HEK293 (cell line): Measurements from ENCODE around the gene CDH18.

Experiments
- SP2 ChIP-seq: fragments of 450-650 bp; formaldehyde crosslinking; IDR thresholded peaks from 2 replicates; pipeline ENCODE4 v1.5.1; 2016; ENCODE audit warnings: missing biosample characterization, missing genetic modification characterization
- ZEB2 ChIP-seq: fragments of 450-650 bp; formaldehyde crosslinking; IDR thresholded peaks from 2 replicates; pipeline ENCODE4 v1.5.1; 2016; ENCODE audit warnings: missing biosample characterization, missing genetic modification characterization
- ZNF747 ChIP-seq: fragments of 450-650 bp; formaldehyde crosslinking; IDR thresholded peaks from 2 replicates; pipeline ENCODE4 v1.5.1; 2016; ENCODE audit warnings: missing biosample characterization, missing genetic modification characterization
- TF ChIP-seq, protein P1 (sequence below): fragments of 450-650 bp; formaldehyde crosslinking; IDR thresholded peaks from 2 replicates; pipeline ENCODE4 v1.5.1; 2016; ENCODE audit warnings: missing biosample characterization, missing genetic modification characterization
- TF ChIP-seq, protein P2 (sequence below): fragments of 450-650 bp; formaldehyde crosslinking; IDR thresholded peaks from 2 replicates; pipeline ENCODE4 v1.5.1; 2016; ENCODE audit warnings: missing biosample characterization, missing genetic modification characterization, low read depth
- TF ChIP-seq, protein P3 (sequence below): fragments of 450-650 bp; formaldehyde crosslinking; IDR thresholded peaks from 2 replicates; pipeline ENCODE4 v1.5.1; 2016; ENCODE audit warnings: missing biosample characterization, missing genetic modification characterization
- TF ChIP-seq, protein P4 (sequence below): fragments of 450-650 bp; formaldehyde crosslinking; IDR thresholded peaks from 2 replicates; pipeline ENCODE4 v1.5.1; 2016; ENCODE audit warnings: missing biosample characterization, missing genetic modification characterization
- TF ChIP-seq, protein P5 (sequence below): fragments of 450-650 bp; formaldehyde crosslinking; IDR thresholded peaks from 2 replicates; pipeline ENCODE4 v1.5.1; 2017; ENCODE audit warnings: missing biosample characterization, missing genetic modification characterization
- TF ChIP-seq, protein P6 (sequence below): fragments of 450-650 bp; formaldehyde crosslinking; IDR thresholded peaks from 2 replicates; pipeline ENCODE4 v1.5.1; 2016; ENCODE audit warnings: missing biosample characterization, missing genetic modification characterization, borderline replicate concordance

DNA sequence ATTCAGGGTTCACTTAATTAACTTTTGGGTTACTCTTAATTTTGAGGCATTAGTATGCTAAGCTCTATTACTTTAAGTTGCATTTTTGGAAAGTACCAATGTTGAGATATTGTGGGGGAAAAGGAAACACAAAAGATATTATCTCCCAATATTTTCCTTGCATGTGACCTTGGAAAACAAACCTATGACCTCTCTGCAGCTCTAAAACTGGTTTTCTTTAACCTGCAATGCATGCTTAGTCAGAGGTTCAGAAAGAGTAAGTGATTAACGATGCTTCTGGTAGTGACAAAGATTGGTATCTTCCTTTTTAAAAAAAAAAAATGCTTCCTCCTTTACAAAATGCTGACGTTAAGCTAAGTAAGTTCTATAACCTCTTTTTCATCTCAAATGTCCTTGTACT lies 44.9 kb upstream of the CDH18 start:
- TF ChIP-seq, protein P1, sequence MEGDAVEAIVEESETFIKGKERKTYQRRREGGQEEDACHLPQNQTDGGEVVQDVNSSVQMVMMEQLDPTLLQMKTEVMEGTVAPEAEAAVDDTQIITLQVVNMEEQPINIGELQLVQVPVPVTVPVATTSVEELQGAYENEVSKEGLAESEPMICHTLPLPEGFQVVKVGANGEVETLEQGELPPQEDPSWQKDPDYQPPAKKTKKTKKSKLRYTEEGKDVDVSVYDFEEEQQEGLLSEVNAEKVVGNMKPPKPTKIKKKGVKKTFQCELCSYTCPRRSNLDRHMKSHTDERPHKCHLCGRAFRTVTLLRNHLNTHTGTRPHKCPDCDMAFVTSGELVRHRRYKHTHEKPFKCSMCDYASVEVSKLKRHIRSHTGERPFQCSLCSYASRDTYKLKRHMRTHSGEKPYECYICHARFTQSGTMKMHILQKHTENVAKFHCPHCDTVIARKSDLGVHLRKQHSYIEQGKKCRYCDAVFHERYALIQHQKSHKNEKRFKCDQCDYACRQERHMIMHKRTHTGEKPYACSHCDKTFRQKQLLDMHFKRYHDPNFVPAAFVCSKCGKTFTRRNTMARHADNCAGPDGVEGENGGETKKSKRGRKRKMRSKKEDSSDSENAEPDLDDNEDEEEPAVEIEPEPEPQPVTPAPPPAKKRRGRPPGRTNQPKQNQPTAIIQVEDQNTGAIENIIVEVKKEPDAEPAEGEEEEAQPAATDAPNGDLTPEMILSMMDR (tag by site-specific recombination), result no peak
- TF ChIP-seq ZEB2 (tag by site-specific recombination), result no peak
- TF ChIP-seq, protein P2, sequence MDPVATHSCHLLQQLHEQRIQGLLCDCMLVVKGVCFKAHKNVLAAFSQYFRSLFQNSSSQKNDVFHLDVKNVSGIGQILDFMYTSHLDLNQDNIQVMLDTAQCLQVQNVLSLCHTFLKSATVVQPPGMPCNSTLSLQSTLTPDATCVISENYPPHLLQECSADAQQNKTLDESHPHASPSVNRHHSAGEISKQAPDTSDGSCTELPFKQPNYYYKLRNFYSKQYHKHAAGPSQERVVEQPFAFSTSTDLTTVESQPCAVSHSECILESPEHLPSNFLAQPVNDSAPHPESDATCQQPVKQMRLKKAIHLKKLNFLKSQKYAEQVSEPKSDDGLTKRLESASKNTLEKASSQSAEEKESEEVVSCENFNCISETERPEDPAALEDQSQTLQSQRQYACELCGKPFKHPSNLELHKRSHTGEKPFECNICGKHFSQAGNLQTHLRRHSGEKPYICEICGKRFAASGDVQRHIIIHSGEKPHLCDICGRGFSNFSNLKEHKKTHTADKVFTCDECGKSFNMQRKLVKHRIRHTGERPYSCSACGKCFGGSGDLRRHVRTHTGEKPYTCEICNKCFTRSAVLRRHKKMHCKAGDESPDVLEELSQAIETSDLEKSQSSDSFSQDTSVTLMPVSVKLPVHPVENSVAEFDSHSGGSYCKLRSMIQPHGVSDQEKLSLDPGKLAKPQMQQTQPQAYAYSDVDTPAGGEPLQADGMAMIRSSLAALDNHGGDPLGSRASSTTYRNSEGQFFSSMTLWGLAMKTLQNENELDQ (tag by site-specific recombination), result no peak
- no peak for TF ChIP-seq SP2 (tag by site-specific recombination)
- TF ChIP-seq, protein P3, sequence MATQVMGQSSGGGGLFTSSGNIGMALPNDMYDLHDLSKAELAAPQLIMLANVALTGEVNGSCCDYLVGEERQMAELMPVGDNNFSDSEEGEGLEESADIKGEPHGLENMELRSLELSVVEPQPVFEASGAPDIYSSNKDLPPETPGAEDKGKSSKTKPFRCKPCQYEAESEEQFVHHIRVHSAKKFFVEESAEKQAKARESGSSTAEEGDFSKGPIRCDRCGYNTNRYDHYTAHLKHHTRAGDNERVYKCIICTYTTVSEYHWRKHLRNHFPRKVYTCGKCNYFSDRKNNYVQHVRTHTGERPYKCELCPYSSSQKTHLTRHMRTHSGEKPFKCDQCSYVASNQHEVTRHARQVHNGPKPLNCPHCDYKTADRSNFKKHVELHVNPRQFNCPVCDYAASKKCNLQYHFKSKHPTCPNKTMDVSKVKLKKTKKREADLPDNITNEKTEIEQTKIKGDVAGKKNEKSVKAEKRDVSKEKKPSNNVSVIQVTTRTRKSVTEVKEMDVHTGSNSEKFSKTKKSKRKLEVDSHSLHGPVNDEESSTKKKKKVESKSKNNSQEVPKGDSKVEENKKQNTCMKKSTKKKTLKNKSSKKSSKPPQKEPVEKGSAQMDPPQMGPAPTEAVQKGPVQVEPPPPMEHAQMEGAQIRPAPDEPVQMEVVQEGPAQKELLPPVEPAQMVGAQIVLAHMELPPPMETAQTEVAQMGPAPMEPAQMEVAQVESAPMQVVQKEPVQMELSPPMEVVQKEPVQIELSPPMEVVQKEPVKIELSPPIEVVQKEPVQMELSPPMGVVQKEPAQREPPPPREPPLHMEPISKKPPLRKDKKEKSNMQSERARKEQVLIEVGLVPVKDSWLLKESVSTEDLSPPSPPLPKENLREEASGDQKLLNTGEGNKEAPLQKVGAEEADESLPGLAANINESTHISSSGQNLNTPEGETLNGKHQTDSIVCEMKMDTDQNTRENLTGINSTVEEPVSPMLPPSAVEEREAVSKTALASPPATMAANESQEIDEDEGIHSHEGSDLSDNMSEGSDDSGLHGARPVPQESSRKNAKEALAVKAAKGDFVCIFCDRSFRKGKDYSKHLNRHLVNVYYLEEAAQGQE (tag by site-specific recombination), result no peak
- TF ChIP-seq, protein P4, sequence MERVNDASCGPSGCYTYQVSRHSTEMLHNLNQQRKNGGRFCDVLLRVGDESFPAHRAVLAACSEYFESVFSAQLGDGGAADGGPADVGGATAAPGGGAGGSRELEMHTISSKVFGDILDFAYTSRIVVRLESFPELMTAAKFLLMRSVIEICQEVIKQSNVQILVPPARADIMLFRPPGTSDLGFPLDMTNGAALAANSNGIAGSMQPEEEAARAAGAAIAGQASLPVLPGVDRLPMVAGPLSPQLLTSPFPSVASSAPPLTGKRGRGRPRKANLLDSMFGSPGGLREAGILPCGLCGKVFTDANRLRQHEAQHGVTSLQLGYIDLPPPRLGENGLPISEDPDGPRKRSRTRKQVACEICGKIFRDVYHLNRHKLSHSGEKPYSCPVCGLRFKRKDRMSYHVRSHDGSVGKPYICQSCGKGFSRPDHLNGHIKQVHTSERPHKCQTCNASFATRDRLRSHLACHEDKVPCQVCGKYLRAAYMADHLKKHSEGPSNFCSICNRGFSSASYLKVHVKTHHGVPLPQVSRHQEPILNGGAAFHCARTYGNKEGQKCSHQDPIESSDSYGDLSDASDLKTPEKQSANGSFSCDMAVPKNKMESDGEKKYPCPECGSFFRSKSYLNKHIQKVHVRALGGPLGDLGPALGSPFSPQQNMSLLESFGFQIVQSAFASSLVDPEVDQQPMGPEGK, result no peak
- TF ChIP-seq, protein P5, sequence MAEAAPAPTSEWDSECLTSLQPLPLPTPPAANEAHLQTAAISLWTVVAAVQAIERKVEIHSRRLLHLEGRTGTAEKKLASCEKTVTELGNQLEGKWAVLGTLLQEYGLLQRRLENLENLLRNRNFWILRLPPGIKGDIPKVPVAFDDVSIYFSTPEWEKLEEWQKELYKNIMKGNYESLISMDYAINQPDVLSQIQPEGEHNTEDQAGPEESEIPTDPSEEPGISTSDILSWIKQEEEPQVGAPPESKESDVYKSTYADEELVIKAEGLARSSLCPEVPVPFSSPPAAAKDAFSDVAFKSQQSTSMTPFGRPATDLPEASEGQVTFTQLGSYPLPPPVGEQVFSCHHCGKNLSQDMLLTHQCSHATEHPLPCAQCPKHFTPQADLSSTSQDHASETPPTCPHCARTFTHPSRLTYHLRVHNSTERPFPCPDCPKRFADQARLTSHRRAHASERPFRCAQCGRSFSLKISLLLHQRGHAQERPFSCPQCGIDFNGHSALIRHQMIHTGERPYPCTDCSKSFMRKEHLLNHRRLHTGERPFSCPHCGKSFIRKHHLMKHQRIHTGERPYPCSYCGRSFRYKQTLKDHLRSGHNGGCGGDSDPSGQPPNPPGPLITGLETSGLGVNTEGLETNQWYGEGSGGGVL, result no peak
- TF ChIP-seq ZNF747, result no peak
- TF ChIP-seq, protein P6, sequence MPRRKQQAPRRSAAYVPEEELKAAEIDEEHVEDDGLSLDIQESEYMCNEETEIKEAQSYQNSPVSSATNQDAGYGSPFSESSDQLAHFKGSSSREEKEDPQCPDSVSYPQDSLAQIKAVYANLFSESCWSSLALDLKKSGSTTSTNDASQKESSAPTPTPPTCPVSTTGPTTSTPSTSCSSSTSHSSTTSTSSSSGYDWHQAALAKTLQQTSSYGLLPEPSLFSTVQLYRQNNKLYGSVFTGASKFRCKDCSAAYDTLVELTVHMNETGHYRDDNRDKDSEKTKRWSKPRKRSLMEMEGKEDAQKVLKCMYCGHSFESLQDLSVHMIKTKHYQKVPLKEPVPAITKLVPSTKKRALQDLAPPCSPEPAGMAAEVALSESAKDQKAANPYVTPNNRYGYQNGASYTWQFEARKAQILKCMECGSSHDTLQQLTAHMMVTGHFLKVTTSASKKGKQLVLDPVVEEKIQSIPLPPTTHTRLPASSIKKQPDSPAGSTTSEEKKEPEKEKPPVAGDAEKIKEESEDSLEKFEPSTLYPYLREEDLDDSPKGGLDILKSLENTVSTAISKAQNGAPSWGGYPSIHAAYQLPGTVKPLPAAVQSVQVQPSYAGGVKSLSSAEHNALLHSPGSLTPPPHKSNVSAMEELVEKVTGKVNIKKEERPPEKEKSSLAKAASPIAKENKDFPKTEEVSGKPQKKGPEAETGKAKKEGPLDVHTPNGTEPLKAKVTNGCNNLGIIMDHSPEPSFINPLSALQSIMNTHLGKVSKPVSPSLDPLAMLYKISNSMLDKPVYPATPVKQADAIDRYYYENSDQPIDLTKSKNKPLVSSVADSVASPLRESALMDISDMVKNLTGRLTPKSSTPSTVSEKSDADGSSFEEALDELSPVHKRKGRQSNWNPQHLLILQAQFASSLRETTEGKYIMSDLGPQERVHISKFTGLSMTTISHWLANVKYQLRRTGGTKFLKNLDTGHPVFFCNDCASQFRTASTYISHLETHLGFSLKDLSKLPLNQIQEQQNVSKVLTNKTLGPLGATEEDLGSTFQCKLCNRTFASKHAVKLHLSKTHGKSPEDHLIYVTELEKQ, result no peak
